GM23338 (cell line): ENCODE data around the gene GLS. TPM values are rescaled to one million over a fixed set of nuclear protein-coding genes. Genes with fewer than 3 reads are reported as not detected.

Experiments used
- ATAC-seq: fragments of 200-7000 bp; cut with Tn5 transposase; 3 replicates; pipeline ENCODE4 v1.9.1; 2020
- DNase-seq: peaks from one replicate; pipeline ENCODE4 v3.0.0-alpha.2; 2015; ENCODE audit warnings: low spot score
- H2AFZ ChIP-seq: fragments of 200-600 bp; sonication (generic); 2 replicates; pipeline ENCODE4 v1.8.0; 2016; ENCODE audit warnings: antibody characterized with exemption, mild to moderate bottlenecking, moderate library complexity
- H3F3A ChIP-seq: fragments of 200-600 bp; sonication (generic); replicated peaks from 2 replicates; pipeline ENCODE4 v1.8.0; 2017; ENCODE audit warnings: antibody characterized with exemption, mixed run types, low read depth
- H3K27ac ChIP-seq: fragments of 200-600 bp; sonication (generic); 2 replicates; pipeline ENCODE4 v1.6.1; 2016; ENCODE audit warnings: low read depth
- H3K27me3 ChIP-seq: fragments of 200-600 bp; sonication (generic); 2 replicates; pipeline ENCODE4 v1.8.0; 2016; ENCODE audit warnings: mild to moderate bottlenecking, mixed run types, moderate library complexity; ENCODE audit not compliant: insufficient read depth
- H3K36me3 ChIP-seq: fragments of 200-600 bp; sonication (generic); 2 replicates; pipeline ENCODE4 v1.8.0; 2016; ENCODE audit warnings: mild to moderate bottlenecking; ENCODE audit not compliant: insufficient read depth
- H3K4me1 ChIP-seq: fragments of 200-600 bp; sonication (generic); 2 replicates; pipeline ENCODE4 v1.8.0; 2016; ENCODE audit warnings: mild to moderate bottlenecking, moderate library complexity; ENCODE audit not compliant: insufficient read depth
- H3K4me2 ChIP-seq: fragments of 200-600 bp; sonication (generic); 2 replicates; pipeline ENCODE4 v1.7.1; 2017; ENCODE audit warnings: mixed run types
- H3K4me3 ChIP-seq: fragments of 200-600 bp; sonication (generic); 2 replicates; pipeline ENCODE4 v1.6.1; 2016; ENCODE audit warnings: mixed run types
- H3K79me2 ChIP-seq: fragments of 200-600 bp; sonication (generic); replicated peaks from 2 replicates; pipeline ENCODE4 v1.8.0; 2017; ENCODE audit warnings: mild to moderate bottlenecking; ENCODE audit not compliant: insufficient read depth
- H3K9me2 ChIP-seq: fragments of 200-600 bp; sonication (generic); 2 replicates; pipeline ENCODE4 v1.8.0; 2017; ENCODE audit not compliant: insufficient read depth
- H4K20me1 ChIP-seq: fragments of 200-600 bp; sonication (generic); replicated peaks from 2 replicates; pipeline ENCODE4 v1.8.0; 2017; ENCODE audit warnings: mild to moderate bottlenecking; ENCODE audit not compliant: insufficient read depth
- H3K27ac Mint-ChIP-seq: 2 replicates; pipeline ENCODE4 v1.8.0; 2020; ENCODE audit warnings: inconsistent platforms, mild to moderate bottlenecking, moderate library complexity, mixed read lengths
- H3K27me3 Mint-ChIP-seq: 3 replicates; pipeline ENCODE4 v1.8.0; 2022; ENCODE audit warnings: low read depth, mild to moderate bottlenecking, moderate library complexity, mixed read lengths, inconsistent platforms; ENCODE audit not compliant: insufficient read depth, poor library complexity
- H3K36me3 Mint-ChIP-seq: 3 replicates; pipeline ENCODE4 v1.8.0; 2021; ENCODE audit warnings: low read depth, mild to moderate bottlenecking, inconsistent platforms, moderate library complexity, mixed read lengths
- H3K4me1 Mint-ChIP-seq: 3 replicates; pipeline ENCODE4 v1.8.0; 2020; ENCODE audit warnings: mild to moderate bottlenecking, inconsistent platforms, mixed read lengths
- H3K4me3 Mint-ChIP-seq: 3 replicates; pipeline ENCODE4 v1.8.0; 2021; ENCODE audit warnings: moderate library complexity, mild to moderate bottlenecking, inconsistent platforms, mixed read lengths
- H3K9me3 Mint-ChIP-seq: 3 replicates; pipeline ENCODE4 v1.8.0; 2020; ENCODE audit warnings: moderate library complexity, mild to moderate bottlenecking, inconsistent platforms, mixed read lengths
- CREB1 ChIP-seq: fragments of 250-450 bp; sonication (Bioruptor Pico); IDR thresholded peaks from 2 replicates; pipeline ENCODE4 v1.5.0; 2020; ENCODE audit warnings: low read depth, mild to moderate bottlenecking, moderate library complexity
- CTCF ChIP-seq, 2 experiments: fragments of 200-600 bp in 1 of 2; sonication (generic) in 1 of 2; conservative IDR thresholded peaks; 2 replicates each; pipeline versions ENCODE4 v1.5.1 to v1.6.1; 2016 to 2017; ENCODE audit warnings: antibody characterized with exemption in 2 of 2, low read depth in 2 of 2, mild to moderate bottlenecking in 2 of 2, moderate library complexity in 1 of 2
- ETS1 ChIP-seq: IDR thresholded peaks from 2 replicates; pipeline ENCODE4 v1.6.1; 2016; ENCODE audit warnings: antibody characterized with exemption
- EZH2 ChIP-seq: fragments of 200-600 bp; sonication (generic); IDR thresholded peaks from one replicate; pipeline ENCODE4 v1.8.0; 2017; ENCODE audit warnings: antibody characterized with exemption, mild to moderate bottlenecking, low read depth; ENCODE audit not compliant: unreplicated experiment
- JUNB ChIP-seq: IDR thresholded peaks from one replicate; pipeline ENCODE4 v1.6.1; 2016; ENCODE audit warnings: antibody characterized with exemption; ENCODE audit not compliant: unreplicated experiment
- REST ChIP-seq: IDR thresholded peaks from one replicate; pipeline ENCODE4 v1.6.1; 2018; ENCODE audit warnings: antibody characterized with exemption; ENCODE audit not compliant: unreplicated experiment
- ZNF114 ChIP-seq: fragments of 250-450 bp; sonication (Bioruptor Pico); IDR thresholded peaks from 2 replicates; pipeline ENCODE4 v1.5.0; 2020; ENCODE audit warnings: mild to moderate bottlenecking, moderate library complexity
- ZNF331 ChIP-seq: fragments of 250-450 bp; sonication (Bioruptor Pico); IDR thresholded peaks from 2 replicates; pipeline ENCODE4 v1.5.0; 2020; ENCODE audit warnings: low read depth, mild to moderate bottlenecking, moderate library complexity
- ZNF462 ChIP-seq: fragments of 250-450 bp; sonication (Bioruptor Pico); IDR thresholded peaks from 2 replicates; pipeline ENCODE4 v1.5.0; 2020; ENCODE audit warnings: mild to moderate bottlenecking, moderate library complexity
- polyA plus RNA-seq: library from polyadenylated mRNA; unstranded; fragments of >200 nt; fragmentation: Nextera tagmentation; extraction: Ambion mirVana; gene quantifications from 2 replicates; pipeline ENCODE4 v1.2.1, GENCODE V29; 2016
- total RNA-seq: library from RNA; depleted of rRNA; stranded (reverse); fragments of >200 nt; shearing (Covaris generic); gene quantifications from 2 replicates; pipeline ENCODE4 v1.2.3, GENCODE V29; 2014

The GLS gene
- total and polyA plus RNA-seq, 2 experiments from 2014 or later: 38.1 to 172 TPM

- Mint-ChIP-seq H3K4me3 (no peak overlapping the region), H3K4me1 (peaks cover 9% of the 10 kb centered on the region; the same call in 2 of the 3 replicates), H3K27me3 (no peaks in the 10 kb centered on the region), H3K27ac (no peak overlapping the region), H3K36me3 (no peaks in the 10 kb centered on the region), H3K9me3 (no peaks in the 10 kb centered on the region)
- H3K9me2 ChIP-seq: no peaks in the 10 kb centered on the region
- H3K4me3 ChIP-seq: no peak overlapping the region
- H3K4me2 ChIP-seq: no peak overlapping the region
- TF ChIP-seq CTCF (conservative IDR thresholded peaks at IDR 0.05; ENCODE audit: low read depth in 2 of 2): no peak
- no peak for TF ChIP-seq CREB1 (CRISPR knock-in tag)
- TF ChIP-seq EZH2: no peak
- no peak for TF ChIP-seq ZNF114 (CRISPR knock-in tag)
- no peak for TF ChIP-seq REST
- no peak for TF ChIP-seq ZNF331 (CRISPR knock-in tag)
- TF ChIP-seq ZNF462 (CRISPR knock-in tag): no peak
- TF ChIP-seq ETS1: no peak
- no peak for TF ChIP-seq JUNB
- H4K20me1 ChIP-seq: no peaks in the 10 kb centered on the region
- ATAC-seq: no peak
- DNase-seq: no peak
- H3K27ac ChIP-seq: no peak overlapping the region
- no peaks in the 10 kb centered on the region for H3K36me3 ChIP-seq
- H3F3A ChIP-seq: no peaks in the 10 kb centered on the region
- H2AFZ ChIP-seq: no peak overlapping the region
- H3K4me1 ChIP-seq: peaks cover 9% of the 10 kb centered on the region; the same call in 1 of the 2 replicates
- no peaks in the 10 kb centered on the region for H3K79me2 ChIP-seq
- H3K27me3 ChIP-seq: no peaks in the 10 kb centered on the region
Observed at GRCh38 chr2:190947141-190947540, 66.5 kb downstream of the GLS start.
